Natural killer cell treated with Interleukin-12 subunit alpha and Interleukin-12 subunit beta and Interleukin-15 and Interleukin-18, amount 100 ng/mL, for 72 hours (primary cell): ENCODE results near the gene PHAF1. TPM values are rescaled to one million over a fixed set of nuclear protein-coding genes. Genes with fewer than 3 reads are reported as not detected.
A peak's percentile ranks its signal among the peaks of the same experiment; 100 is the strongest.

Experiments
- ATAC-seq, 2 donors: fragments of 150-1000 bp; cut with Tn5 transposase in 1 of 2; sonication (Bioruptor Pico), chemical (Tn5 transposase) in 1 of 2; 2 replicates each; pipeline ENCODE4 v1.10.0; 2021
- DNase-seq: peaks from one replicate; pipeline ENCODE4 v3.0.0; 2022; ENCODE audit warnings: low spot score
- H3K27ac Mint-ChIP-seq, 2 donors: 1 replicate in 1 of 2; 2 replicates in 1 of 2; pipeline ENCODE4 v1.8.0; 2022; ENCODE audit warnings: mixed read lengths in 2 of 2, mild to moderate bottlenecking in 1 of 2, moderate library complexity in 1 of 2
- H3K27me3 Mint-ChIP-seq, 2 donors: 1 replicate in 1 of 2; 2 replicates in 1 of 2; pipeline ENCODE4 v1.8.0; 2022; ENCODE audit warnings: mixed read lengths in 2 of 2
- H3K36me3 Mint-ChIP-seq: one replicate; pipeline ENCODE4 v1.8.0; 2022; ENCODE audit warnings: mixed read lengths
- H3K4me1 Mint-ChIP-seq, 2 donors: 1 replicate in 1 of 2; 2 replicates in 1 of 2; pipeline ENCODE4 v1.8.0; 2022; ENCODE audit warnings: low read depth in 2 of 2, mixed read lengths in 2 of 2, mild to moderate bottlenecking in 1 of 2
- H3K4me3 Mint-ChIP-seq: one replicate; pipeline ENCODE4 v1.8.0; 2022; ENCODE audit warnings: mixed read lengths
- H3K9me3 Mint-ChIP-seq: 2 replicates; pipeline ENCODE4 v1.8.0; 2022; ENCODE audit warnings: mixed read lengths
- total RNA-seq, 2 donors: library from RNA; stranded (reverse); gene quantifications; one replicate each; pipeline ENCODE4 v1.2.3, GENCODE V29; 2022

Gene PHAF1
- total RNA-seq = 10 to 100 TPM; 14.3 to 26.7 TPM

DNA sequence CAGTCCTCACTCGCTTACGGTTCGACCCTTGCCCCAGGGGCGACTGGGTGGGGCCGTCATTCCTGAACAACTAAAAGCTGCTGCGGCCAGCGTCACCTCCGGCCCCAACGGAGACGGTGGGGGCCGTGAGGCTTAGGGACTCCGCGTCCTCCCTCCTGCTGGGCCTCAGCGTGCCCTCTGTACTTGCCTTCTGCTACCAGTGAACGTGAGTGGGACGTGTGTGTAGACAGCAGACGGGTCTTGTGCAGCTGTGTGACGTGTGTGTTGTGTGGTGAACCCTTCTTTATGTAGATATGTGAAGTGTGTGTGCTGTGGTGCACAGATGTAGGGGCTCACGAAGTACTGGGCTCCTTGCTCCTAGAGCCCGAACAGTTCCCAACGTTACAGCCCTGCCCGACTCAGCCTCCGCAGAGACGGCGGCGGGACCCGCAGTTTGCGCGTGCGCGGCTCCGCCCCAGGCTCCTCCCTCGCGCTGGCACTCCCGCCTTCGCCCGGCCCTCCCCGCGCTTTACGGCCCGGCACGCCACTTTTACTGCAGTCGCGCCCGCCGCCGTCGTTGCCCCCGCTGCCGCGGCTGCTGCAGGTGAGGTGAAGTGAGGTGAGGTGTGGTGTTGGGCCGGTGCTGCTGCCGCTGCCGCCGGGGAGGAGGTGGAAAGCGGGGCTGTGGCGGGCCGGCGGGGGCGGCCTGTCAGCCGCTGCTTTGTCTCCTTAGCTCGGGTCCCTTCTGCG lies at the start of gene PHAF1:
TSS of gene PHAF1 (plus strand) at position 535 of the 729 bp plus-strand sequence. CDS start 235 bp downstream, outside the sequence.
- Mint-ChIP-seq H3K9me3 (no peaks in the 10 kb centered on the region), H3K27me3 (no peaks in the 10 kb centered on the region), H3K36me3 (no peaks in the 10 kb centered on the region)

DNA sequence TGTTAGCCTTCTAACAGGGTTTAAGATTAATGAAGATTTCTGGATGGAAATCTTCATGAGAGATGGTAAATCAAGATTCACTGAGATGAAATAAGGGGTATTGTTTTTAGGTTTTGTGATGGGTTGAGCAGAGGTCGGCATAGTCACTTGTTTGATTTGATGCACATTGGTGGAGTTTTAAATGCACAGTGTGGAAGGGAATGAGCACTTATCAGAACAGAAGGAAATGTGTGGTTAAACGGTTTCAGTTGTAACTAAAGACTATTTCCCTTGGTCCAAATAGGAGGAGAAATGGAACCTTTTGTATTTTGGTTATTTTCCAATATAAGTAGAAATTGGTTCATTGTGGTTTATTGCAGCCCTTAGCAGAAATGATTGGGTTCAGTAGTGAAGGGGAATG lies 46.7 kb upstream of the PHAF1 start:
- Mint-ChIP-seq H3K9me3 (no peaks in the 10 kb centered on the region), H3K27me3 (no peaks in the 10 kb centered on the region), H3K4me3 (peak overlapping the region; percentile 12), H3K4me1 (peaks cover 6 to 14% of the 10 kb centered on the region in 2 donors), H3K36me3 (no peaks in the 10 kb centered on the region), H3K27ac (peak overlapping the region in 1 of 2 donors; percentile 25)
- no peak for ATAC-seq
- no peak for DNase-seq

More for the DNA sequence above, at the start of gene PHAF1:
- Mint-ChIP-seq H3K4me3 (peak within 1 kb of the TSS; percentile 97), H3K4me1 (peaks cover 24 to 29% of the 10 kb centered on the region in 2 donors), H3K27ac (peak within 1 kb of the TSS; percentile 61 to 91)
- peak; percentile 96 to 97 for ATAC-seq
- DNase-seq = peak; percentile 94

DNA sequence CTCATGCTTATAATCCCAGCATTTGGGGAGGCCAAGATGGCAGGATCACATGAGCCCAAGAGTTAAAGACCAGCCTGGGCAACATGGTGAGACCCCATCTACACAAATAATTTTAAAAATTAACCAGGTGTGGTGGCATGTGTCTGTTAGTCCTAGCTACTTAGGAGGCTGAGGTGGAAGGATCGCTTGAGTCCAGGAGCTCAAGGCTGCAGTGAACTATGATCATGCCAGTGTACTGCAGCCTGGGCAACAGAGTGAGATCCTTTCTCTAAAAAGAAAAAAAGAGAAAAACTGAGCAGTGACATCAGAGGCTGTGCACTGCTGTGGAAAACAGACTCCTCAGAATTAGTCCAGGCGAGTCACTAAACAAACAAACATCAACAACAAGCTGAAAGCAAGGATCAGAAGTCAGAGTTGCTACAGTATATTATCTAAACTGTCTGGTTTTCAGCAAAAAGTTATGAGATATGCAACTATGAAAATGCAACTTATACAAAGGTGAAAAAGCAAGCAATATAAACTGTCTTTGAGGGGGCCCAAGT lies 41.5 kb upstream of the PHAF1 start:
- no peak for DNase-seq
- H3K4me1 Mint-ChIP-seq = no peaks in the 10 kb centered on the region
- H3K9me3 Mint-ChIP-seq = no peaks in the 10 kb centered on the region
- ATAC-seq = no peak
- peaks cover 12% of the 10 kb centered on the region for H3K36me3 Mint-ChIP-seq
- no peak overlapping the region for H3K27ac Mint-ChIP-seq
- H3K4me3 Mint-ChIP-seq = no peak overlapping the region
- H3K27me3 Mint-ChIP-seq = no peaks in the 10 kb centered on the region

DNA sequence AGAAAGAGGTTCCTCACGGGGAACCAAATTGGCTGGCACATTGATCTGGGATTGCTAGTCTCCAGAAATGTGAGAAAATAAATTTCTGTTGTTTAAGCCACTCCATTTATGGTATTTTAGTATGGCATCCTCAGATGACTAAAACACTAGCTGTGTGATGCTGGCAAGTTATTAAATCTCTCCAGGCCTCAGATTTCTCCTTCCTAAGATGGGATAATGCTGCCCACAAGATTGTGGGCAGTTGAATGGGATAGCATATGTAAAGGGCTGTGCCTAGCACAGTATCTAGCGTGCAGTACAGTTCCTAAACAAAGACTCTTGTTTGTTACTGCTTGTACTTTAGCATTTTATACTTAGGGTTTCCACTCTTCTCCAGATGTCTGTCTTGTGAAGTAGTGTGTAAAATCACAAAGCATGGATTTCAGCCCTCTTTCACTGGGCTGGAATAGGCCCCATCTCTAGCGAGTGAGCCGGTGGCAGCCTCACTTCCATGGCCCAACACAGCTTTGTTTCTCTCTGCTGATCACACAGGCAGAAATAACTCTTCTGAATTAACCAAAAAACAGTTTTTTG lies 38.2 kb upstream of the PHAF1 start:
- Mint-ChIP-seq H3K9me3 (no peaks in the 10 kb centered on the region), H3K36me3 (peaks cover 12% of the 10 kb centered on the region), H3K4me1 (no peaks in the 10 kb centered on the region), H3K27ac (peak overlapping the region in 1 of 2 donors; percentile 27), H3K4me3 (no peak overlapping the region), H3K27me3 (no peaks in the 10 kb centered on the region)
- no peak for DNase-seq
- no peak for ATAC-seq

DNA sequence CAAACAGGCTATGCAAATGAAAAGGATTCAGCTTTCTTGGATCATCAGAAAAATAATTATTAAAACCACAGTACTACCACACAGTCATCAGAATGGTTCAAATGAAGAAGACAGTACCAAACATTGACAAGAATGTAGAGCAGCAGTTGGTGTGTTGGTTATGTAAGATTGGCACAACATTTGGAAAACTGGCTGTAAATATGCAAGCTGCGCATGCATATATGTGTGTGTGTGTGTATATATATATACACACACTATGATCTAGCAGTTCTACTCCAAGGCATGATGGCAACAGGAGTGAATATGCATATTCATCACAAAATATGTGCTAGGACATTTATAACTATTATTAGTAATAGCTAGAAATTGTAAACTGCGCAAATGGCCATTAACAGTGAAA lies 34.4 kb upstream of the PHAF1 start:
- Mint-ChIP-seq H3K9me3 (no peaks in the 10 kb centered on the region), H3K36me3 (peaks cover 5% of the 10 kb centered on the region), H3K27me3 (no peaks in the 10 kb centered on the region), H3K27ac (no peak overlapping the region), H3K4me1 (peaks cover 3 to 5% of the 10 kb centered on the region in 2 donors), H3K4me3 (no peak overlapping the region)
- DNase-seq = no peak
- ATAC-seq = no peak

DNA sequence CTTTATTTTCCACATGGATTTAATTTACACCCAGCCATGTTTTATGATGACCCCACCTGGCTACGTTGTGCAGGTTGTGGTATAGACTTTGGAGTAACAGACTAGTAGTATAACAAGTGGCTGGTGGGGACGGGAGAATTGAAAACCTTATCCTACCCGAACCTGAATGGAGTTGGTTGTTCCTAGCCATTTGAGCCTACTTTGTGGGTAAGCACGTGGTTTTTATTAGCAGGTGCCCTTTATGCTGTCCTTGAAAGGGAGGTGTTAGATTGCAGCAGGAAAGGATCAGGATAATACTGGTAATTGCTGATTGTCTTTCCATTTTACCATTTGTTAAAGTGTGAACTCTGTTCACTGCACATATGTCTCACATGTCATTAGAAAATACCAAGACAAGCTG lies 31.9 kb upstream of the PHAF1 start:
- no peaks in the 10 kb centered on the region for H3K27me3 Mint-ChIP-seq
- H3K4me1 Mint-ChIP-seq = peaks cover 11 to 12% of the 10 kb centered on the region in 2 donors
- no peak overlapping the region for H3K4me3 Mint-ChIP-seq
- no peaks in the 10 kb centered on the region for H3K9me3 Mint-ChIP-seq
- H3K27ac Mint-ChIP-seq = no peak overlapping the region
- ATAC-seq (no peak), DNase-seq (no peak)
- no peaks in the 10 kb centered on the region for H3K36me3 Mint-ChIP-seq

DNA sequence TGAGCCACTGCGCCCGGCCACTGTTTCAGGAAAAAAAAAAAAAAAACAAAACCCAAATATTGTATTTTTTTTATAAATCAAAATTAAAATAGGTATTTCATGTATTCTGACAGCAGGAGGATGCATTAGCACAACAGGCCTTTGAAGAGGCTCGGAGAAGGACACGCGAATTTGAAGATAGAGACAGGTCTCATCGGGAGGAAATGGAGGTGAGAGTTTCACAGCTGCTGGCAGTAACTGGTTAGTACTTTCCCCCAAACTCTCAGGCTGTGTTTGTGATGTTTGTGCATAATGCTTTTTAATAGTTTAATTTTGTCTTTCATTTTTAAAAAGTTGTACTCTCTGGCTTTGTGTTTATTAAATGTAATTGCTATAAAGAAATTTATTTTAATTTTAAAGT lies 27.6 kb upstream of the PHAF1 start:
- H3K27ac Mint-ChIP-seq = no peak overlapping the region
- DNase-seq (no peak), ATAC-seq (peak in 1 of 2 donors; percentile 61)
- H3K4me3 Mint-ChIP-seq = no peak overlapping the region
- peaks cover 6% of the 10 kb centered on the region for H3K36me3 Mint-ChIP-seq
- H3K27me3 Mint-ChIP-seq = no peaks in the 10 kb centered on the region
- H3K9me3 Mint-ChIP-seq = no peaks in the 10 kb centered on the region
- peaks cover 18 to 21% of the 10 kb centered on the region in 2 donors for H3K4me1 Mint-ChIP-seq

DNA sequence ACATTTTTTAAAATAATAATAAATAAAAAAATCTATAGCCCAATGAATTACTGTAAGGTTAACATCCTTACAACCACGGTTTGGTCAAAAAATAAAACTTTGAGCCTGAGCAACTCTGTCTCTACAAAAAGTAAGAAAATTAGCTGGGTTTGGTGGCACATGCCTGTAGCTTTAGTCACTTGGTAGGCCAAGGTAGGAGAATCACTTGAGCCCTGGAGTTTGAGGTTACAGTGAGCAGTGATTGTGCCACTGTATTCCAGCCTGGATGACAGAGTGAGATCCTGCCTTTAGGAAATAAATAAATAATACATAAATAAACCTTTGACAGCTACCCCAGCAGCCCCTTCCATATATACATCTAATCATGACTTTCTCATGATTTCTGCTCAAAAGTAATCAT lies 26.9 kb upstream of the PHAF1 start:
- DNase-seq = no peak
- ATAC-seq = no peak
- Mint-ChIP-seq H3K9me3 (no peaks in the 10 kb centered on the region), H3K27me3 (no peaks in the 10 kb centered on the region), H3K36me3 (peaks cover 6% of the 10 kb centered on the region), H3K4me1 (peaks cover 18 to 21% of the 10 kb centered on the region in 2 donors), H3K27ac (no peak overlapping the region), H3K4me3 (no peak overlapping the region)

DNA sequence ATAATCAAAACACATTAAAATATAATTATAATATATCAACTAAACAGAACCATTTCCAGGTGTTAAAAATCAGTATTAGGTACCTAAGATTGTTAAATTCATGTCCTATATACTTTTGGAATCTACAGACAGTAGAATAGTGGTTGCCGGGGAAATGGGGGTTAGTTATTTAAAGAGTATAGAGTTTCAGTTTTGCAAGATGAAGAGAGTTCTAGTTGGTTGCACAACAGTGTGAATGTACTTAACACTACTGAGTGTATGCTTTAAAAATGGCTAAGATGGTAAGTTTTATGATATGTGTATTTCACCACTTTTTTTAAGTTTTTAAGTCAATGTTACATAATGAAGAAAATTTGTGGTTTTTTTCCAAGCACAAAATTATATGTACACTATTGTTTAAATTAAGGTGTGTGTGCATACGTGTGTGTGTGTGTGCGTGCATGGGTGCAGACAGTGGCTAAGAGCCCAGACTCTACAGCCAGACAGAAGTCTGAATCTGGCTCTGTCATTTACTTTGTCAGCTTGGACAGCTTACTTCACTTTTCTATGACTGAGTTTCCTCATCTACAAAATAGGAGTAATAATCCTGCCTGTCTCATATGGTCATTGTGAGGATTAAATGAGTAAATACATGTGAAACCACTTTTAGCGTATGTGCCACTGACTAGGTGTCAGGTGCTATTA lies 25.3 kb upstream of the PHAF1 start:
- Mint-ChIP-seq H3K36me3 (peaks cover 6% of the 10 kb centered on the region), H3K4me1 (peaks cover 18 to 21% of the 10 kb centered on the region in 2 donors), H3K9me3 (no peaks in the 10 kb centered on the region), H3K4me3 (no peak overlapping the region), H3K27ac (no peak overlapping the region), H3K27me3 (no peaks in the 10 kb centered on the region)
- ATAC-seq (peak; percentile 66 to 72), DNase-seq (no peak)

DNA sequence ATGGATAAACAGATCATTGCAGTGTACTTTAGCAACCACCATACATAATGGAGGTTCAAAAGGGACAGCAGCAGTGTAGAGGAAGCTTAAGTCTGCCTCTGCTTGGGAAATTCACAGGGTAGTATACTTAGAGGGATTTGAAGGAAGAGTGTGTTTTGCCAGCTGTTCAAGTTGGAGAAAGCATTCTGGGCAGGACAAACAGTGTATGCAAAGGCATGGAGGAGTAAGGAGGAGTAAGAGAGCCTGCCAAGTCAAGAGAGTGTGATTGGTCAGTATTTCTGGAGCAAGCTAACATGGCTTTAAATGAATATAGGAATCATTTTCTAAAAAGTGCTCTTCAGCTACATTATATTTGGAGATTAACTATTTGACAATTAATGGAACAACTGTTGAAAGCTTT lies 22.9 kb upstream of the PHAF1 start:
- no peak for DNase-seq
- no peak for ATAC-seq

DNA sequence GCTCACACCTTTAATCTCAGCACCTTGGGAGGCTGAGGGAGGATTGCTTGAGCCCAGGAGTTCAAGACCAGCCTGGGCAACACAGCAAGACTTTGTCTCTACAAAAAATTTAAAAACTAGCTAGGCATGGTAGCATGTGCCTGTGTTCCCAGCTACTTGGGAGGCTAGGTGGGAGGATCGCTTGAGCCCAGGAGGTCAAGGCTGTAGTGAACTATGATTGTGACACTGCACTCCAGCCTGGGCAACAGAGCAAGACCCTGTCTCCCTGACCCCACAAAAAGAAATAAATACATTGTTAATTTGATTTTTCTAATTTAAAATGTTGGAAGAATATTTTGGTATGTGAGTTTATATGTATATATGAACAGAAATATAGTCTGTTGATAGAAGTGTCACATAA lies 22.4 kb upstream of the PHAF1 start:
- no peak for ATAC-seq
- DNase-seq = no peak
- Mint-ChIP-seq H3K4me3 (no peak overlapping the region), H3K4me1 (peaks cover 13 to 15% of the 10 kb centered on the region in 2 donors), H3K9me3 (no peaks in the 10 kb centered on the region), H3K27me3 (no peaks in the 10 kb centered on the region), H3K27ac (no peak overlapping the region), H3K36me3 (peaks cover 6% of the 10 kb centered on the region)

More for the DNA sequence above, 22.9 kb upstream of the PHAF1 start:
- H3K4me1 Mint-ChIP-seq = peaks cover 10 to 15% of the 10 kb centered on the region in 2 donors
- H3K36me3 Mint-ChIP-seq = peaks cover 6% of the 10 kb centered on the region
- peak overlapping the region; percentile 2 to 6 for H3K27ac Mint-ChIP-seq
- no peak overlapping the region for H3K4me3 Mint-ChIP-seq
- no peaks in the 10 kb centered on the region for H3K9me3 Mint-ChIP-seq
- no peaks in the 10 kb centered on the region for H3K27me3 Mint-ChIP-seq

DNA sequence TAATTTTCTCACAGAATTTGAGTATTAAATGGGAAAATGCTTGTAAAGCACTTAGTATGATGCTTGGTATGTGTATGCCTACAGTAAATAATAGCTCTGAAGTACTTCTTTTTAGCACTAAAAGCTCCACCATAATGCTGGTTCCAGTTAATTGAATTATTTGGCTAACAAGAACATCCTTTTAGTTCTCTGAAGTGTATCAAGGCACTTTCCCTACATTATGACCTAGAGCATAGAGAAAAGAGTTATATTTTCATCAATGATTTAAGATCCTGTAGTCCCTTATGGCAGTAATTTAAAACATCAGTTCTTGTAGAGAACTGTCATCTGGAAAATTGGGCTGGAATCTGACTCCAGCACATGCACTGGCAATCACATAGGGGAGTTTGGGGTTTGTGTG lies 21.9 kb upstream of the PHAF1 start:
- DNase-seq (no peak), ATAC-seq (no peak)
- Mint-ChIP-seq H3K4me3 (no peak overlapping the region), H3K27me3 (no peaks in the 10 kb centered on the region), H3K36me3 (peaks cover 6% of the 10 kb centered on the region), H3K27ac (peak overlapping the region in 1 of 2 donors; percentile 53), H3K4me1 (peaks cover 13 to 15% of the 10 kb centered on the region in 2 donors), H3K9me3 (no peaks in the 10 kb centered on the region)

DNA sequence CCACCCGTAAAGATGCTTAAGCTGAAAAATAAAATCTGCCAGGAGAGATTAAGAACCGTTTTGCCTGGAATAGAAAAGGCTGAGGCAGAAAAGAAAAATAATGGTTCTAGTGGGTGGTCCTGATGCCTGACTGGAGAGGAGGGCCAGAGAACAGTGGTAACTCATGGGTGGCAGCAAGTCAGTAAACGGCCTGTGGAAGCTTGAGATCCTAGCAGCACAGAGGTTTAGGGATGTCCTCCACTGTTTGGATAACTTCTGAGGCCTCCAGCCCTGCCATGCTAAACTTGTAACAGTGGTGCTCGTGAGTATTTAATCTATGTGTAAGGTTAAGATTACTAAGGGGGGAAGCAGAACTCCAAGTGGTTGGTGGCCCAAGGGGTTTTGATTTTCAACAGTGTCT lies 21.2 kb upstream of the PHAF1 start:
- H3K4me1 Mint-ChIP-seq = peaks cover 13 to 15% of the 10 kb centered on the region in 2 donors
- peaks cover 6% of the 10 kb centered on the region for H3K36me3 Mint-ChIP-seq

DNA sequence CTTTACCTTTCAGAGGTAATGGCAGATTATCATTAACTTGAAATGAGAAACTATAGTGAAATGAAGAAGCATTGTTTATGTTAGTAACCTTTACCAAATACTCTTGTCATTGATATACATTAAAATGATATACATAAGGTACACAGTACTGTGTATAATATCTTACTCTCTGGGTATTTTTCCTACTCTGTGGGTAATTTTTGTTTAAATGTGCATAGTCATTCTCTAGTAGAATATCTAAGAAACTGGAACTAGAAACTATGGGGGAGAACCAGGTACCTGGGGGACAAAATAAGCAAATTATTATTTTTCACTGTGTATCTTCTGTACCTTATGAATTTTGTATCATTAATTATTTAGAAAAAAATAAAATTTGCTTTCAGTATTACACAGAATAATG lies 20.6 kb upstream of the PHAF1 start:
- DNase-seq (no peak), ATAC-seq (no peak)
- Mint-ChIP-seq H3K4me3 (no peak overlapping the region), H3K9me3 (no peaks in the 10 kb centered on the region), H3K27ac (no peak overlapping the region), H3K4me1 (peaks cover 13 to 15% of the 10 kb centered on the region in 2 donors), H3K36me3 (peaks cover 5% of the 10 kb centered on the region), H3K27me3 (no peaks in the 10 kb centered on the region)

More for the DNA sequence above, 21.2 kb upstream of the PHAF1 start:
- Mint-ChIP-seq H3K9me3 (no peaks in the 10 kb centered on the region), H3K27me3 (no peaks in the 10 kb centered on the region), H3K4me3 (no peak overlapping the region), H3K27ac (peak overlapping the region in 1 of 2 donors; percentile 53)
- DNase-seq = no peak
- no peak for ATAC-seq
